Astrocyte (in vitro differentiated cells and primary cell): Measurements from ENCODE around the gene UQCC2. TPM values are rescaled to one million over a fixed set of nuclear protein-coding genes. Genes with fewer than 3 reads are reported as not detected.

Experiments
- DNase-seq: peaks from one replicate; pipeline ENCODE4 v3.0.0-alpha.2; 2010; ENCODE audit warnings: low read depth
- FAIRE-seq: peaks from 2 replicates; lab custom pipeline; 2011; peaks lifted over from hg19 to GRCh38; lab: Jason Lieb, UNC
- H2AFZ ChIP-seq: 2 replicates; pipeline ENCODE4 v1.6.0; 2012; ENCODE audit warnings: low read depth, low read length, inconsistent platforms
- H3K27ac ChIP-seq: 2 replicates; pipeline ENCODE4 v1.5.1; 2011; ENCODE audit warnings: low read depth, low read length, inconsistent platforms
- H3K27me3 ChIP-seq: 2 replicates; pipeline ENCODE4 v1.6.0; 2011; ENCODE audit warnings: low read length, inconsistent platforms; ENCODE audit not compliant: insufficient read depth
- H3K36me3 ChIP-seq: 2 replicates; pipeline ENCODE4 v1.5.1; 2011; ENCODE audit warnings: low read length, inconsistent platforms; ENCODE audit not compliant: insufficient read depth
- H3K4me1 ChIP-seq: 2 replicates; pipeline ENCODE4 v1.5.1; 2011; ENCODE audit warnings: low read length, inconsistent platforms; ENCODE audit not compliant: insufficient read depth
- H3K4me2 ChIP-seq: 2 replicates; pipeline ENCODE4 v1.6.0; 2012; ENCODE audit warnings: low read length, inconsistent platforms
- H3K4me3 ChIP-seq: 2 replicates; pipeline ENCODE4 v1.5.1; 2011; ENCODE audit warnings: low read depth, mild to moderate bottlenecking, low read length, inconsistent platforms; ENCODE audit not compliant: insufficient read depth
- H3K79me2 ChIP-seq: 2 replicates; pipeline ENCODE4 v1.6.0; 2012; ENCODE audit warnings: mild to moderate bottlenecking, low read length, inconsistent platforms; ENCODE audit not compliant: insufficient read depth
- H3K9ac ChIP-seq: 2 replicates; pipeline ENCODE4 v1.6.0; 2012; ENCODE audit warnings: mild to moderate bottlenecking, low read length, inconsistent platforms
- H3K9me3 ChIP-seq: 2 replicates; pipeline ENCODE4 v1.5.1; 2012; ENCODE audit warnings: low read depth, mild to moderate bottlenecking, low read length, inconsistent platforms; ENCODE audit not compliant: insufficient read depth
- H4K20me1 ChIP-seq: 2 replicates; pipeline ENCODE4 v1.6.0; 2012; ENCODE audit warnings: low read length, inconsistent platforms; ENCODE audit not compliant: insufficient read depth
- H3K27ac Mint-ChIP-seq: one replicate; pipeline ENCODE4 v1.8.0; 2021; ENCODE audit warnings: mild to moderate bottlenecking, mixed read lengths; ENCODE audit not compliant: unreplicated experiment
- H3K27me3 Mint-ChIP-seq: one replicate; pipeline ENCODE4 v1.8.0; 2021; ENCODE audit warnings: low read depth, mixed read lengths; ENCODE audit not compliant: unreplicated experiment
- H3K36me3 Mint-ChIP-seq: one replicate; pipeline ENCODE4 v1.8.0; 2021; ENCODE audit warnings: low read depth, mixed read lengths; ENCODE audit not compliant: unreplicated experiment
- H3K4me1 Mint-ChIP-seq: one replicate; pipeline ENCODE4 v1.8.0; 2021; ENCODE audit warnings: low read depth, mixed read lengths; ENCODE audit not compliant: unreplicated experiment
- H3K4me3 Mint-ChIP-seq: one replicate; pipeline ENCODE4 v1.8.0; 2021; ENCODE audit warnings: mild to moderate bottlenecking, moderate library complexity, mixed read lengths; ENCODE audit not compliant: unreplicated experiment
- H3K9me3 Mint-ChIP-seq: one replicate; pipeline ENCODE4 v1.8.0; 2021; ENCODE audit warnings: mild to moderate bottlenecking, mixed read lengths; ENCODE audit not compliant: unreplicated experiment
- EZH2 ChIP-seq: IDR thresholded peaks from 2 replicates; pipeline ENCODE4 v1.6.1; 2012; ENCODE audit warnings: mild to moderate bottlenecking, low read length, inconsistent platforms; ENCODE audit not compliant: insufficient read depth
- total RNA-seq: library from RNA; stranded (reverse); gene quantifications from 2 replicates; pipeline ENCODE4 v1.2.1, GENCODE V29; 2021
- TF ChIP-seq, protein P1 (sequence below): IDR thresholded peaks from 2 replicates; pipeline ENCODE4 v1.5.1; 2011; ENCODE audit warnings: low read depth, mild to moderate bottlenecking, inconsistent platforms, low read length, moderate library complexity; ENCODE audit not compliant: insufficient read depth

UQCC2 gene
- total RNA-seq, 1 donor from 2014 or later, result 70.2 TPM

DNA sequence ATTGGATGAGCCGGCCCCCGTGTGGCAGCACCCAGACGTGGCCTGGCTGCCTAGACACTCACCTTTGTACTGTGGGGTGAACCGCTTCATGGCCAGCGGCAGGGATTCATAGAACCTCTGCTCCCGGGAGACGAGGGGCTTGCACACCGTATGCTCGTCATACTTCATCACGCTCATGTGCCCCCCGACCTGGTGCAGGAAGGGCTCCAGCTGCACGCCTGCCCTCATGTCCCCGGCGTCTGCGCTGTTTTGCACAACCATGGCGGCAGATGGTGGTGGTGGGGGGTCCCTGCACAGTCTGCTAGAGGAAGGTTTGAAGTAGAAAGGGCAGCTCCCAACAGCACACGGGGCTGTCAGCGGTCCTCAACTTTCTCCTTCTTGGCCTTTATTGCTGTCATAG lies 23.7 kb upstream of the UQCC2 start:
- FAIRE-seq (no peak), DNase-seq (no peak)
- H3K9ac ChIP-seq, result no peak overlapping the region
- Mint-ChIP-seq H3K4me1 (peaks cover 15% of the 10 kb centered on the region), H3K9me3 (no peaks in the 10 kb centered on the region), H3K27ac (no peak overlapping the region), H3K4me3 (no peak overlapping the region), H3K36me3 (no peaks in the 10 kb centered on the region), H3K27me3 (peaks cover 3% of the 10 kb centered on the region)
- no peaks in the 10 kb centered on the region for H3K4me1 ChIP-seq
- no peak overlapping the region for H3K4me2 ChIP-seq
- no peaks in the 10 kb centered on the region for H3K9me3 ChIP-seq
- TF ChIP-seq, protein P1, sequence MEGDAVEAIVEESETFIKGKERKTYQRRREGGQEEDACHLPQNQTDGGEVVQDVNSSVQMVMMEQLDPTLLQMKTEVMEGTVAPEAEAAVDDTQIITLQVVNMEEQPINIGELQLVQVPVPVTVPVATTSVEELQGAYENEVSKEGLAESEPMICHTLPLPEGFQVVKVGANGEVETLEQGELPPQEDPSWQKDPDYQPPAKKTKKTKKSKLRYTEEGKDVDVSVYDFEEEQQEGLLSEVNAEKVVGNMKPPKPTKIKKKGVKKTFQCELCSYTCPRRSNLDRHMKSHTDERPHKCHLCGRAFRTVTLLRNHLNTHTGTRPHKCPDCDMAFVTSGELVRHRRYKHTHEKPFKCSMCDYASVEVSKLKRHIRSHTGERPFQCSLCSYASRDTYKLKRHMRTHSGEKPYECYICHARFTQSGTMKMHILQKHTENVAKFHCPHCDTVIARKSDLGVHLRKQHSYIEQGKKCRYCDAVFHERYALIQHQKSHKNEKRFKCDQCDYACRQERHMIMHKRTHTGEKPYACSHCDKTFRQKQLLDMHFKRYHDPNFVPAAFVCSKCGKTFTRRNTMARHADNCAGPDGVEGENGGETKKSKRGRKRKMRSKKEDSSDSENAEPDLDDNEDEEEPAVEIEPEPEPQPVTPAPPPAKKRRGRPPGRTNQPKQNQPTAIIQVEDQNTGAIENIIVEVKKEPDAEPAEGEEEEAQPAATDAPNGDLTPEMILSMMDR, result no peak
- TF ChIP-seq EZH2, result no peak
- no peaks in the 10 kb centered on the region for H3K79me2 ChIP-seq
- no peaks in the 10 kb centered on the region for H3K36me3 ChIP-seq
- no peak overlapping the region for H3K4me3 ChIP-seq
- H3K27ac ChIP-seq, result no peak overlapping the region
- no peaks in the 10 kb centered on the region for H4K20me1 ChIP-seq
- peaks cover 2% of the 10 kb centered on the region for H3K27me3 ChIP-seq
- H2AFZ ChIP-seq, result no peak overlapping the region

DNA sequence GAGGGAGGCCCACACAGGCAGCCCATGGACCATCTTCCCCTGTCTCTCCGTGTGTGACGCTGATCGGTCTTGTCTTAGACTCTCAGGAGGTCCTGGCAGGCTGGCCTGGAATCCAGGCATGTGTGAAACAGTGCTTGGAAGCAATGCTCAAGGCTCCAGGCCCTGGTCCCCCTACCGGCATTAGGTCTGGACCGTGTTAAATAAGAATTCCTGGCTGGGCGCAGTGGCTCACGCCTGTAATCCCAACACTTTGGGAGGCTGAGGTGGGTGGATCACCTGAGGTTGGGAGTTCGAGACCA lies 22.2 kb upstream of the UQCC2 start:
- Histone ChIP-seq H3K9ac (no peak overlapping the region), H3K4me3 (no peak overlapping the region), H3K9me3 (no peaks in the 10 kb centered on the region), H3K79me2 (no peaks in the 10 kb centered on the region), H3K36me3 (no peaks in the 10 kb centered on the region), H3K27me3 (peaks cover 2% of the 10 kb centered on the region), H3K27ac (no peak overlapping the region), H3K4me1 (no peaks in the 10 kb centered on the region), H3K4me2 (no peak overlapping the region), H4K20me1 (no peaks in the 10 kb centered on the region), H2AFZ (no peak overlapping the region)
- peaks cover 15% of the 10 kb centered on the region for H3K4me1 Mint-ChIP-seq
- TF ChIP-seq, protein P1, result no peak
- TF ChIP-seq EZH2, result no peak
- peaks cover 5% of the 10 kb centered on the region for H3K27me3 Mint-ChIP-seq
- no peaks in the 10 kb centered on the region for H3K9me3 Mint-ChIP-seq
- DNase-seq, result no peak
- H3K4me3 Mint-ChIP-seq, result no peak overlapping the region
- no peaks in the 10 kb centered on the region for H3K36me3 Mint-ChIP-seq
- no peak for FAIRE-seq
- peak overlapping the region; percentile 62 for H3K27ac Mint-ChIP-seq

DNA sequence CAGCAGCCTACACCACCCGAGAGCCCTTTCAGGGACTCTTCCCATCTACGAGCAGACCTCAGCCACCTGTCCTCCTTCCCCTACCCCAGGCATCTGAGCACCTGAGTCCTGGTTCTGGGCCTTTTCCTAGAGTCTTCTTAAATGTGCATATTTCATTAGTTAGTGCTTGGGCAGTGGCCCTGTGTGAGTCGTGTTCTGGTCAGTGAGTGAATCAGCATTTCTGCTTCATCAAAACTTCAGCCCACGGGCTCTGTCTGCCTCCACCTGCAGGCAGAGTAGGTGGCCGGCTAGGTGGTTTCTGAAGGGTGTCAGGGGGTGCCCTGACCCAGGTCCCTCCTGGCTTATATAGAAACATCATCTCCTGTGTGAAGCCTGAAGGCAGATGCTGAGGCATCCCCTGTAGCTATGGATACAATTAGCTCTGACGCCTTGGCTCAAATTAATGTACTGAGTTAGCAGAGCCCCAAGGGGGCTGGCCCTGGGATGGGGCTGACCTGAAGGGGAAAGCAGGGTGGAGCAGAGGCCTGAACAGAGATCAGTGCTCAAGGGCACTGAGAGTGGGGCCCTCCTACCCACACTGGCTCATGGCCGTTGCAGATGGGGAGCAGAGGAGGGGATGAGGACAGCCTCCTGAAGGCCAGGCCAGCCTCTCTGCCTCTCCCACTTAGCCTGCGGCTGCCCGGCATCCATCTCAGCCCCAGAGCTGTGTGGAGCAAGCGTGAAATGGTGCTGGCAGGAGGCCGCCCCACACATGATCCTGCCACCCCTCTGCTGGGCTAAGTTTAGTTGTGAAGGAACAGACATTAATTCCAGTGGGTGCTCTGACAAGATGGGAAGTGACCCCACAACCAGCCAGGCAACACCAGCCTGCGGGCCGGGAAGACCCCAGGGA lies 21.6 kb upstream of the UQCC2 start:
- H3K36me3 ChIP-seq, result no peaks in the 10 kb centered on the region
- H2AFZ ChIP-seq, result no peak overlapping the region
- DNase-seq (no peak), FAIRE-seq (no peak)
- H3K4me2 ChIP-seq, result no peak overlapping the region
- peaks cover 15% of the 10 kb centered on the region for H3K4me1 Mint-ChIP-seq
- no peaks in the 10 kb centered on the region for H3K9me3 ChIP-seq
- no peak overlapping the region for H3K4me3 ChIP-seq
- no peaks in the 10 kb centered on the region for H3K36me3 Mint-ChIP-seq
- H3K4me3 Mint-ChIP-seq, result peak overlapping the region; percentile 29
- no peak overlapping the region for H3K9ac ChIP-seq
- no peak for TF ChIP-seq EZH2
- TF ChIP-seq, protein P1, result no peak
- no peak overlapping the region for H3K27ac ChIP-seq
- H3K27me3 ChIP-seq, result peaks cover 5% of the 10 kb centered on the region
- H3K9me3 Mint-ChIP-seq, result peaks cover 2% of the 10 kb centered on the region
- peaks cover 11% of the 10 kb centered on the region for H3K27me3 Mint-ChIP-seq
- H3K4me1 ChIP-seq, result no peaks in the 10 kb centered on the region
- no peak overlapping the region for H3K27ac Mint-ChIP-seq
- no peaks in the 10 kb centered on the region for H4K20me1 ChIP-seq
- H3K79me2 ChIP-seq, result no peaks in the 10 kb centered on the region
